ENCODE measurements around the gene OPALIN.
"Not testable (repeated sequence)": the region's sequence is repeated elsewhere in the genome, so short reads cannot be mapped to it uniquely, and the experiment has no call there.

Gene OPALIN

DNA sequence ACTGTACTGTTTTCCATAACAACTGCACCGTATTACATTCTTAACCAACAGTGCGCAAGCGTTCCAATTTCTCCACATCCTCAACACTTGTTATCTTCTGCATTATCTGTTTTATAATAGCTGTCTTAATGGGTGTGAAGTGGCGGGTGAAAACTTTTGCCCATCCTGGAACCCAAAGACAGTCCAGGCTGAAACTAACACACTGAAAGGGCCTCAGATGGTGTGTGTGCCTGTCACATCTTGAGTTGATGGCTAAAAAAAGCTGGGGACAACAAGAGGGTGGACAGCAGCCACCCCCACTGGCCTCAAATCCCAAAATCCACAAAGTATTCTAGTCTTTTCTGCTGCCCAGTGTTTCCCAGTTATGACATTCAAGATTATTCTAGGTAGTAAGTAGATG is 19.4 kb downstream of the OPALIN start:
- no peak for DNase-seq (ENCODE audit: low read depth in 2 of 2, low spot score in 1 of 2)

DNA sequence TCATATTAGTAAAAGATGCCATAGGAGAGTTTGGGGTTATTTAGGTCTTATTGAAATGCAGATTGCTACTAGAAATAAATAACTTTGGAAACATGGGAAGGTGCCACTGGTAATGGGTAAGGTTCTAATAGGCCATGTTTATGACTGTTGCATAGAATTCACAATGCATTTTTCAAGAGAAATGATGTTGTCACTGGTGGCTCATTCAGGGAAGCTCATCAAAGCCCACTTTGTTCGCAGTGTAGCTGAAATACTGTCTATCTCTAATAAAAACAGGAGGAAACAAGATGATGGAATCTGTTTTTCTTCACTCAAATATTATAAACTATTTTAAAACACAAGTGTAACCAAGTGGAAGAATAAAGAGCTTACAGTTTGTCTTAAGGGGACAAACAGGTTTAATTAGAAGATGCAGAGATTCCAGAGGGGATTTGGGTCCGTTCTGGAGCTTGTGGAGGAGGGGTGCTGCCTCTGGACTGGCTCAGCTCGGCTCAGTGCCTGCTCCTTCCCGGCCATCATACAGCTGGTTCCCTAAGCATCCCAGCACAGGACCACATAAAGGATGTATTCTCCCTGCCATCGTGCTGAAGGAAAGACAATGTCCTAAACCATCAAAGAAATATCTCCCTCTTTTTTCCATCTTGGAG is 20.4 kb downstream of the OPALIN start:
- DNase-seq (ENCODE audit: low read depth in 2 of 2, low spot score in 1 of 2) = no peak

DNA sequence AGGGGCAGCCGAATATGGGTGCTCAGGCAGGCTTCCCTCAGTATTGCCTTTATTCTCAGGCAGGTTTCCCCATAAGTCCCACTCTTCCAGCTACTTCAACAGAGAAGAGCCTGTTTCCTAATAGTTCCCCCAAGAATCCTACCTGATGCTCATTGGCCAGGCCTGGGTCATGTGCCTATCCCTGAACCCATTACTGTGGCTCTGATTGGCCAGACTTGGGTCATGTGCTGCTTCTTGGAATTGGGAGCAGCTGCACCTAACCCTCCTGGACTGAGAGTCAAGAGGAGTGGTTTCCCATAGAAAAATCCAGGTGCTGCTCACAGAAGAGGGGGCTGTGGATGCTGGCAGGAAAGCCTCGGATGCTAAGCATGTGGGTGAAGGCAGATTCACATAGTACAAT is 21.7 kb downstream of the OPALIN start:
- DNase-seq (ENCODE audit: low read depth in 2 of 2, low spot score in 1 of 2) = no peak

DNA sequence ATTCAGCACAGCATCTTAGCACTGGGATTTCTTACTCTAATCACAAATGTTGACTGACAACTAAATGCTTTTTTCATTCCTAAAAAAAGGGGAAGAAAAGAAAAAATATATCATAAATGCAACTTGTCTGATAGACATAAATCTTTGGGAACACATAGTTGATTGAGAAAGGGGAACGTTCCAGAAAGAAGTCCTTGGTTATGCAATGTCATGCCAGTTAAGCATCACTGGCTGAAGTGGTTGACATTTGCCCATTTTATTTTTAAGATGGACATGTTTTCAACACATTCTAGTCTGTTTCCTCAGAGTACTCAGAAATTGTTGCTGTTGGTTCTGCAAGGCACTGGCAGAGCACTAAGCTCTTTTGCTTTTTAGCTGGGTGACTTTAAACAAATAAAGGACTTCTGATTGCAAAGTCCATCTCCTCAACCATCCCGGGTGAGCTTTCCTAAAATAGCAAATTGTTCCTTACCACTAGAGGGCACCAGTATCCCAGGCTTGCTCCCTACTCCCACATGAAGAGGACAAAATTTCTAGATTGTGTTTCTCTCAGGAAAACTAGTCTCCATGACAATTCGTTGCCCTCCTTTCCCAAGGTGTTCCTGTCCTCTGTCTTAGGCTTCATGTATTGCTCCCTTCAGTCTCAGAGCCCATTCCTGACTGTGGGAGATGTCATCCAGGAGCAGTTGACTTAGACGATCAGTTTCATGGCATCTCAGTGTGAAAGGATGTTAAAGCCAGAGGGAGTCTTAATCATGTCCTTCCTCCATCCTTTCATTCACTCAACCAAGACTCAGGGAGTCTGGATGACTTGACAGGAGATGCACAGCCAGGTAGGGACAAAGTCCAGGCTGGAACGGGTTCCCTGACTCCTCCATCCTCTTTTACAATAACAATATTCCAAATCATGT is 23.9 kb downstream of the OPALIN start:
- DNase-seq (ENCODE audit: low read depth in 2 of 2, low spot score in 1 of 2) = no peak

DNA sequence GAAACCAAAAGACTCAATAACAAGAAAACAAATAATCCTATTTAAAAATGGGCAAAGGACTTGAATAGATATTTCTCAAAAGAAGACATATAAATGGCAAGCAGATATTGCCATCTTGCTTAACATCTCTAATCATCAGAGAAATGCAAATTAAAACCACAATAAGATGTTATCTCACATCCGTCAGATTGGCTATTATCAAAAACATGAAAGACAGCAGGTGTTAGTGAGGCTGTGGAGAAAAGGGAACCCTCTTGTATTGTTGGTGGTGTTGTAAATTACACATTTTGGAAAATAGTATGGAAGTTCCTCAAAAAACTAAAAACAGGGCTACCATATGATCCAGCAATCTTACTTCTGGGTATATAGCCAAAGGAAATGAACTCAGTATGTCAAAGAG is 25.7 kb downstream of the OPALIN start:
- no peak for DNase-seq (ENCODE audit: low read depth in 2 of 2, low spot score in 1 of 2)

DNA sequence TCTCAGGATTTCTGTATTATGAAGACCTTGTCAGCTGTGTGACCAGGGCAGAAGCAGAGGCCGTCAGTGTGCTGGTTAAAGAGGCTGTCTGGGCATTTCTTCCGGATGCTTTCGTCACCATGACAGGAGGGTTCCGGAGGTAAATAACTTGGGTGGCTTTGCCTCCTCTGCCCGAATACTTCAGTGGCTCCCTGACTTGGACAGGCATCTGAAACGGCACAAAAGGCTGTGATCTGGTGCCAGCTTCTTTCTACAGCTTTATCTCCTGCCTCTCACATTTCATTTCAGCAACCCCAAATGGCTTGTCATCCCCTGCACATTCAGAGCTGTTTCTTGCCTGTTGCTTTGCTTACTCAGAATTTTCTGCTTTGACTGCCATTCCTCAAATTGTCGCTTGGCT is 31.3 kb downstream of the OPALIN start:
- no peak for DNase-seq (ENCODE audit: low read depth in 2 of 2, low spot score in 1 of 2)

DNA sequence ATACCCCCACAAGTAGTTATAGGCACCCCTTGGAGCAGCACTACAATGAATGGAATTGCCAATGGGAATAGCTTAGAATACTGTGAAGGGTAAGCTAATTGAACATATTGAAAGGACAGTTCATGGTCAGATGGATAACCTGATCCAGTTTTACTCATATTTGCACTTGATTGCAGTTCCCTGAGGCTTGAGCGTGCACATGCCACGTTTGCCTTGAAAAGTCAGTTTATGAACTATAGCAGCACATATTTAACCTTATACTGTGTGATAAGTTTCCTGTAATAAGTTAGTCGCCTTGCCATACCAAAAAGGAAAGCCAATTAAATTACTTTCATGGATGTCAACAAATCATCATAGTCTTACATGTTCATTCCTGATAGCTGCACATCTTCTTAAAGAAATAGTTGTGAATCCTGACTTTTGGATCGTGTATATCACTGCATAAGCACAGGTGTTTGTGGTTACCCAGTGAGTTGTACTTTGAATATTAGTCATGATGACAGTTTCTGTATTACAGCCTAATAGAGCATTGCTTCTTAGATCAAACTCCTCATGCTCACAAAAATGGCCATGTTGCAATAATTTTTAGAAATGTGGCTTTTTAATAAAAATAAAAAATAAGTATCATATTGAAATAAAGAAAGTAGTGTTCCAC is 33.0 kb downstream of the OPALIN start:
- no peak for DNase-seq (ENCODE audit: low read depth in 2 of 2, low spot score in 1 of 2)

DNA sequence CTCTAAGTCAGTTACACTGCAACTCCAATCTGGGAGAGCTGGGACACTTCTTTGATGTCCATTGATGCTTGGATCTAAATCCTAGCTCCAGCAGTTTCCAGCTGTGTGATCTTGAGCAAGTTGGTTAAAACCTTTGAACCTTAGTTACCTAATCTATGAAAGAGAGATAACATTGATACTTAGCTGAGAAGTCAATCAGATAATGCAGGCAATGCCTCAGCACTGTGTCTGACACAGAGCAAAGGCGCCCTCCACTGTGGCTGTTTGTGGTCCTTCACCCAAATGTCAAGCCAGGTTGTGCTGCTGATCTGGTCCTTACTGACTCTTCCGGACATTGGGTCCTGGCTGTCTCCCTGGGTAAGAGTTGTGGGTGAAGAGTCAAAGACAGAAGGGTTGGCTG is 34.4 kb downstream of the OPALIN start:
- DNase-seq (ENCODE audit: low read depth in 2 of 2, low spot score in 1 of 2) = no peak

DNA sequence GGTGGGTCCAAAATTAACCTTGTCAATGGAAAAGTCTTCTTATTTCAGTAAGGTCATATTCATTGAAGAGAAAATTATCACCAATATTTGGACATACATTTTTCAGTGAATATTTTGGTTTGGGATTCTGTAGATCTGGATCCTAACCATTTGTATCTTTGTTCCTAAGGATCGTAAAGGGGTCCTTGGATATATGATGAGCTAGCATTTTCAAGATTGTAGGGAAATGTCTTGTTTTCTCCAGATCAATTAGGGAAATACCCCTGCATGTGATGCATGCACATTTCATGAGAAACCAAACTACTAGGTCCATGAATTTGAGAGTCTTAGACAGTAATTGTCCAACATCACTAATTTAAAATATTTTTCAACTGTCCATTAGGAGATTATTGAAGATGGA is 36.5 kb downstream of the OPALIN start:
- no peak for DNase-seq (ENCODE audit: low read depth in 2 of 2, low spot score in 1 of 2)

DNA sequence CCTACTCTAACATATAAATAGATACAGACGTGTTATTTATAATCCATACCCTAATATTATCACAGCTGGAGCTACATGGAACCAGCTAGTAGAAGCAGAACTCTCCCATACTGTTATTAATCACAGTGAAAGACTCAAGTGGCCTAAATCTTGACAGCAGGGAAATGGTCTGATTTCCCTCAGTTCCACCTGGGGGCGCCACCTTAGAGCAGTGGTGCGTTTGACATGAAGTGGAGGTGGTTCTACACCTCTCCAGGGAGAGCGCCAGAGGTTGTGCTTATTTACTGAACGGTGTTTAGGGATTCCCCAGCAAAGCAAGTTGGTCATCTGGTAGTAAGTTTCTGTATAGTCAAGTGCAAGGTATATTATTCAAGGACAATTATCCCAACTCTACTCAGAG is 37.0 kb downstream of the OPALIN start:
- DNase-seq (ENCODE audit: low read depth in 2 of 2, low spot score in 1 of 2) = no peak

DNA sequence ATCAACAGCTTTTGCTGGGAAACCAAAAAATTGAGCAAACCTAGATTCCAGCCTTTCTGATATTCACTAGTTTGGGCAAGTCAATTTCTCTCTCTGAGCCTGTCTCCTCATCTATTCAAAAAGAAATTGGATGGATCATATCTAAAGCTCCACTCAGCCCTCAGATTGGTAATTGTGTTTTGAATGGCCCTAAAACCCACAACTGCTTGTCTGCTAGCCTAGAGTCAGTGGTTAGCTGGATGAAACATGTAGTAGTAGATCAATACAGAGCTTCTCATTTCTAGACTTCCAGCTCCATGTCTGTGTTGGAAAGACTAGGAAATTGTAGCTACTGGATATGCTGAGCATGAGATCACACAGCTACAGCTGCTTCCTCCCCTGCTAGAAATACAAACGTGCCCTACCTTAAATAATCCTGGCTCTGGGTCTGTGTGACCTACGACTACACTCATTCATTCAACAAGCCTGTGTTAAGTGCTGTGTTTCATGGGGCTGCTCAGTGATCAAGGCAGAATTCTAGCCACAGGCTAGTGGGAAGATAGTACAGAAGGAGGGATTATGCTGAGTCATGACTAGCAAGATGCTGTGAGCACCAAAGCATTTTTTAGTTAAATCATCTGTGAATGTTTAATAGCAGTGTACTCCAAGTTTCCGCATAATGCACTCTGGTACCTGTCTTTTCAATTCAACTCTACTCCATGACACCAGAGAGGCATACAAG is 38.9 kb downstream of the OPALIN start:
- DNase-seq (ENCODE audit: low read depth in 2 of 2, low spot score in 1 of 2) = no peak

DNA sequence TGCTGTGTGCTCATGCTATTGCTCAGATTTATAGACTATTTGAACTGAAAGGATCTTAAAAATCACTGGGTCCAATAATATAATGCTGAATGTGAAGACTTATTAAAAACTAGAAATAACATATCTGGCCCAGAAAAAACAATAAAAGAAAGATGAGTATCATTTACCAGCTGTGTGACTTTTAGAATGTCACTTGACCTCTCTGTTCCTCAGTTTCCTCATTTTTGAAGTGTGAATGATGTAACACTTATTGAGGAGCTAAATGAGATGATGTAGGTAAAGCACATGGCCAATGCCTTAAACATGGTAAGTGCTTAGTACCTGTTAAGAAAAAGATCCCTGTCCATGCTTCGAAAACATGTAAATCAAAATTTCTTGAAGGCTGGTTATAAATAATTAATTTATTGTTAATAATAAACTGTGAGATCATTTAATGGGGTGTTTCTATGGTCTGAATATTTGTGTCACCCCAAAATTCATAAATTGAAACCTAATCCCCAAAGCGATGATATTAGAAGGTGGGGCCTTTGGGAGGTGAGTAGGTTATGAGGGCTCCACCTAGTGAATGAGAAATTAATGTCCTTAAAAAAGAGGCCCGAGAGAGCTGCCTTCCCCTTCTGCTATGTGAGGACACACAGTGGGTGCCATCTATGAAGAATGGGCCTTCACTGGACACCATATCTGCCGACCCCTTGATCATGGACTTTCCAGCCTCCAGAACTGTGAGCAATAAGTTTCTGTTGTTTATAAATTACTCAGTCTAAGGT is 41.6 kb downstream of the OPALIN start:
- no peak for DNase-seq (ENCODE audit: low read depth in 2 of 2, low spot score in 1 of 2)

DNA sequence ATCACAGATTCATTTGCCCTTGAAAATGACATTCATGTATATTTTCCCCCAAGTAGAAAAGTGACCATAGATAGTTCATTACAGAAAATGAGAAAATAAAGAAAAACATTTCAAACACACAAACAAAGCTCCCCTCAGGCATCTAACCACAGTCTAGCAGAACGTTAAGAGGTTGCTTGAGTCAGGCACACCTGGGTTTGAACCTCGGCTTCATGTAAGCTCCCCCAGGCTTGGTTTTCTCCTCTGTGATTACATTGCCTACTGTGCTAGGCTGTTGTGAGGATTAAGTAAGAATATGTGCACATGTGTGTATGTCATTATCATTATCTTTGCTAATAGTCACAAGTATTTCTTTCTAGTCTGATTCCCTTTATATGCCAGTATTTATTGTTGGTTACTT is 45.5 kb downstream of the OPALIN start:
- DNase-seq (ENCODE audit: low read depth in 2 of 2, low spot score in 1 of 2) = no peak

DNA sequence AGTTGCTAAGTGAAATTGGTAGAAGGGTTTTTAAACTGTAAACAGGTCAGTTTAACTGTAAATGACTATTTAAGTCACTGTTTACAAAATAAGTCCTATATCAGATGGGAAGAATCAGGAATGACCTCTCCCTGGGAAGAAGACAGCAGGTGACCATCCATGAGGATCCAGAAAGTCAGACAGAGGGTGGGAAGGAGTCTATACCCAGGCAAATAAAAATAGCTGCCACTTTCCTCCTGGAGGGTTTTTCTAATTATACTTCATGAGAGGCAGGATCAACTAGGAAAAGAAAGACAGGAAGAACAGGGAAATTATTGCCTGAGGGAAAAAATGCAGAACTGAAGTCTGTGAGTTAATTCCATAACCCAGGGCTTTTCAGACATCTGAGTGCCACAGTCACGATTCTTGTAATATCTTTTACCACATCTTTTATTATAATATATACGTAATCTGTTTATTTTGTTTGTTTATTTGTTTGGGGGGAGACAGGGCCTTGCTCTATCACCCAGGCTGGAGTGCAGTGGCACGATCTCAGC is 47.6 kb downstream of the OPALIN start:
- no peak for DNase-seq (ENCODE audit: low read depth in 2 of 2, low spot score in 1 of 2)

DNA sequence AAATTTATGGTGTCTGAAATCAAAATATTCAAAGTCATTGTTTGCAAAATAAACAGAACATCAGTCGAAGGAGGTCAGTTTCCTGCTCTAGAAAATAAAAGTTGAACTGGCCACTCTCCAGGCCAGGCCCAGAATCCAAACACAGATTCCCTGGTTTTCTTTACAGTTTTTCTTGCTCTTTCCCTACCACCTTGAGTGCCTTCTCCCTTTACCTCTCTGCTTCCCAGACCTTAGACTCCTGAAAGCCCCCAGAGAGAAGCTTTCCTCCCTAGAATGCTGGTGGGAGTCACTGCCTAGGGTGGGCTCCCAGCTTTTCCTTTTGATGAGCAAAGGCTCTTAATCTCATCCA is 48.5 kb downstream of the OPALIN start:
- no peak for DNase-seq (ENCODE audit: low read depth in 2 of 2, low spot score in 1 of 2)

DNA sequence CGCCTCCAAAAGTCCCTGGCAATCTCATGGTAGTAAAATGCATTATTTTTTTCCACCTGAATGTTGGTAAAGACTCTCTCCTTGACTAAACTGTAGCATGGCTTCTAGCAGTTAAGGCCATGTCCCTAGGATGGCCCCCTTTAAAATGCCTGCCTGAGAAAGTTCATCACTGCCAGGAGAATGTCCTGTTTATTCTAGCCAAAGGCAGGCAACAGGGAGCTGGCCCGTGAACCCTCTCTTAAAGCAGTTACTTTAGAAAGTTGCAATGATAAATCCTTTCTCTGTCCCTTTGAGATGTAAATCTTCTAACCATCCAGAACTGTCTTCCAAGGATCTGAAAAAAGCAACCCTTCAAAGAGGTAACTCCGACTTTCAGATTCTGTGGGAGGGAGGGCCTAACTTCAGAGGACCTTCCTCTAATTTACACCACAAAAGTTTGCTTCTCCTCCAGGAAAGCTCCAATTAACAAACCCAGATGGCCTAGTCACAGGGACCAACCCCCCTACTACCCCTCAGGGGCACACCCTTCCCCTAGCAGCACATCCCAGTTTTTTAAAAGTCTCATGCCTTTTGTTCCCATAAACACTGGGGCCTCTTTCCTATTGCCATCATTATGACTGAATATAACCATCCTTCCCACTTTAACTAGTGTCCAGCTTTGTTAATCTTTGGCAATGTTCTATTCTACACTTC is 49.0 kb downstream of the OPALIN start:
- DNase-seq (ENCODE audit: low read depth in 2 of 2, low spot score in 1 of 2) = no peak

DNA sequence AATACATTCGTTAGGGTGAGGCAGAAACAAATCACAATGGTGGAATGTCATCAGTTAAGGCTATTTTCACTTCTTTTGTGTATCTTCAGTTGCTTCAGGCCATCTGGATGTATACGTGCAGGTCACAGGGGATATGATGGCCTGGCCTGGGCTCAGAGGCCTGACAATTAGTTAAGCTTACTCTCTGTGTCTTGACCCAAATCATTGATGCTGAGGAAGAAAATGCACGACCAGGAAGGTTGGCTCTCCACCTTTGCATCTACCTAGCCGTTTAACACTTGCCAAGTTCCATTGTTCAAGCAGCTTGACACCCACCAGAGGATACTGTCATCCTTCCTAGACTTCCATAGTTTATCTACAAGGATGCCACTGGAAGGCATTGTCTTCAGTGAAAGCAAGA is 49.9 kb downstream of the OPALIN start:
- not testable (repeated sequence) for DNase-seq (ENCODE audit: low read depth in 2 of 2, low spot score in 1 of 2)

DNA sequence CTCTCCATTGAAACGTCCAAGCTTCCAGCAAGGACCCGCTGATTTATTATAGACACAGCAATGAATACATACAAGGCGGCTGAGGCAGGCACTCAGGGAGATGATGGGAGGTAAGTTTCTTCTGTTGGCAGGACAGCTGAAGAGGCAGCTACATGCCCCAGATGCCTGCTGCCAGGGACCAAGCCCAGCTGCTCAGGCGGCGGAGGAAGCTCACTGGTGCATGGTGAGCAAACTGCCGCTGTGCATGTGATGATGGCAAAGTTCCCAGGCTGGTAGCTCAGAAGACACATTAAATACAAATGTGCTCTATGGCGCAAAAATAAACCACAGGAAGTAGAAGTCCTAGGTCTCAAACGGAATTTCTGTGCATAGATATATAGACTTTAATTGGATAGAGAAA is 52.3 kb downstream of the OPALIN start:
- DNase-seq (ENCODE audit: low read depth in 2 of 2, low spot score in 1 of 2) = no peak

DNA sequence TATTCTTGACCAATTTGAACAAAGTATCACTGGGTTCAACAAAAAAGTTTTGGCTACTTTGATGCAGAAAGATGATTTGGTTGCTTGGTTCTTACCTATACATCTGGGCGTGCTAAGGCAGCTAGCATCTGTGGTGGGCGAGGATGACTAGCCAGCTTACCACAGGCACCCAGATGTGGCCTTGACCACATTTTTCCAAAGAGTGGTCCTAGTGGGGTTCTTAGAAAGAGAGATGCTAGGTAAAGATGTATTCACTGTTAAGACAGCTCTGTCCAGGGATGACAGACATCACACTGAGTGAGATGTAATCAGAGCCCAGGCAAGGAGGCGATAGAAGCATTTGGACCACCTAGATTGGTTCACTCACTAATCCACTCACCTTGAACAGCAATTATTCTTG is 53.8 kb downstream of the OPALIN start:
- DNase-seq (ENCODE audit: low read depth in 2 of 2, low spot score in 1 of 2) = no peak

DNA sequence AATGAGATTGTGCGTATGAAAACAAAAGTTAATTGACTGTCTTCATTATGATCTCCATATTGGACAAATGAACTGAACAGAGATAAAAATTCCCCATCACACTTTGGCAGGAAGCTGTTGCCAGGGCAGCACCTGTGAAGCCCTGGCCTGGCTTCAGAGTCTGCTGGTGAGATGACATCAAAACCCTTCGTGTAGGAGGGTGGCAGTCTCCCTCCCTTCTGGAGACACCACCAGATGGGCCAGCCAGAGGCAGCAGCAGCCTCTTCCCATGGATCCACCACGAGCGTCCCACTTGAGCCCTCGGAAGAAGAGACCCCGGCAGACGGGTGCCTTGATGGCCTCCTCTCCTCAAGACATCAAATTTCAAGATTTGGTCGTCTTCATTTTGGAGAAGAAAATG is 54.6 kb downstream of the OPALIN start, which contains the start of gene DNTT:
Gene DNTT (plus strand): TSS at position 205 of the 400 bp plus-strand sequence. CDS start 64 bp downstream, at position 269.
- DNase-seq (ENCODE audit: low read depth in 2 of 2, low spot score in 1 of 2) = no peak
